Neuron (in vitro differentiated cells): ENCODE measurements around the gene SAMHD1.
A peak's percentile ranks its signal among the peaks of the same experiment; 100 is the strongest.
"Not testable (repeated sequence)": the region's sequence is repeated elsewhere in the genome, so short reads cannot be mapped to it uniquely, and the experiment has no call there.

Experiments
- H2AFZ ChIP-seq: one replicate; pipeline ENCODE4 v1.6.1; 2013; ENCODE audit warnings: low read depth, mild to moderate bottlenecking, inconsistent platforms, low read length, moderate library complexity
- H3K27me3 ChIP-seq: one replicate; pipeline ENCODE4 v1.6.1; 2013; ENCODE audit warnings: low read length; ENCODE audit not compliant: insufficient read depth
- H3K36me3 ChIP-seq: one replicate; pipeline ENCODE4 v1.6.1; 2013; ENCODE audit warnings: low read length; ENCODE audit not compliant: insufficient read depth
- H3K4me1 ChIP-seq: one replicate; pipeline ENCODE4 v1.6.1; 2013; ENCODE audit warnings: low read length; ENCODE audit not compliant: insufficient read depth
- H3K4me3 ChIP-seq: 2 replicates; pipeline ENCODE4 v1.5.1; 2013; ENCODE audit warnings: mild to moderate bottlenecking, low read length, moderate library complexity
- H3K9me3 ChIP-seq: one replicate; pipeline ENCODE4 v1.6.1; 2013; ENCODE audit warnings: low read length

Gene SAMHD1

GRCh38 chr20:36886859-36887751 lies 64.4 kb downstream of the SAMHD1 start:
- Histone ChIP-seq H2AFZ (peak overlapping the region; percentile 35), H3K4me1 (no peaks in the 10 kb centered on the region), H3K9me3 (no peaks in the 10 kb centered on the region), H3K36me3 (no peaks in the 10 kb centered on the region), H3K27me3 (no peaks in the 10 kb centered on the region), H3K4me3 (no peak overlapping the region)

- no peaks in the 10 kb centered on the region for H3K36me3 ChIP-seq
Observed at GRCh38 chr20:36885356-36885755, 66.2 kb downstream of the SAMHD1 start.

GRCh38 chr20:36883977-36884535 lies 67.5 kb downstream of the SAMHD1 start:
- Histone ChIP-seq H3K4me3 (no peak overlapping the region), H3K9me3 (no peaks in the 10 kb centered on the region), H3K27me3 (no peaks in the 10 kb centered on the region), H3K4me1 (no peaks in the 10 kb centered on the region), H2AFZ (no peak overlapping the region), H3K36me3 (no peaks in the 10 kb centered on the region)

More at GRCh38 chr20:36885356-36885755, 66.2 kb downstream of the SAMHD1 start:
- Histone ChIP-seq H2AFZ (no peak overlapping the region), H3K27me3 (no peaks in the 10 kb centered on the region), H3K4me3 (no peak overlapping the region), H3K4me1 (no peaks in the 10 kb centered on the region), H3K9me3 (no peaks in the 10 kb centered on the region)

GRCh38 chr20:36881888-36882287 lies 69.6 kb downstream of the SAMHD1 start:
- H2AFZ ChIP-seq = no peak overlapping the region
- H3K4me1 ChIP-seq = no peaks in the 10 kb centered on the region
- no peaks in the 10 kb centered on the region for H3K9me3 ChIP-seq
- peaks cover 3% of the 10 kb centered on the region for H3K27me3 ChIP-seq
- no peak overlapping the region for H3K4me3 ChIP-seq
- no peaks in the 10 kb centered on the region for H3K36me3 ChIP-seq

GRCh38 chr20:36881331-36881730 lies 70.2 kb downstream of the SAMHD1 start:
- Histone ChIP-seq H3K36me3 (no peaks in the 10 kb centered on the region), H2AFZ (no peak overlapping the region), H3K4me3 (no peak overlapping the region), H3K27me3 (peaks cover 3% of the 10 kb centered on the region), H3K4me1 (no peaks in the 10 kb centered on the region), H3K9me3 (no peaks in the 10 kb centered on the region)

- Histone ChIP-seq H3K9me3 (no peaks in the 10 kb centered on the region), H3K4me3 (no peak overlapping the region), H2AFZ (no peak overlapping the region), H3K4me1 (no peaks in the 10 kb centered on the region), H3K27me3 (peaks cover 3% of the 10 kb centered on the region), H3K36me3 (no peaks in the 10 kb centered on the region)
Observed at GRCh38 chr20:36880741-36881250, 70.7 kb downstream of the SAMHD1 start.

- no peak overlapping the region for H3K4me3 ChIP-seq
- H3K27me3 ChIP-seq = peaks cover 3% of the 10 kb centered on the region
- no peaks in the 10 kb centered on the region for H3K9me3 ChIP-seq
- H3K36me3 ChIP-seq = no peaks in the 10 kb centered on the region
- H3K4me1 ChIP-seq = no peaks in the 10 kb centered on the region
- H2AFZ ChIP-seq = no peak overlapping the region
Observed at GRCh38 chr20:36878941-36879340, 72.6 kb downstream of the SAMHD1 start.

- no peaks in the 10 kb centered on the region for H3K9me3 ChIP-seq
- H3K27me3 ChIP-seq = peaks cover 3% of the 10 kb centered on the region
- H3K4me1 ChIP-seq = no peaks in the 10 kb centered on the region
- no peak overlapping the region for H3K4me3 ChIP-seq
- H3K36me3 ChIP-seq = no peaks in the 10 kb centered on the region
- H2AFZ ChIP-seq = no peak overlapping the region
Observed at GRCh38 chr20:36876473-36876833, 75.1 kb downstream of the SAMHD1 start.

GRCh38 chr20:36875702-36876472 lies 75.6 kb downstream of the SAMHD1 start, which contains the start of gene TLDC2:
TLDC2 (plus strand) TSS chr20:36876138; CDS start chr20:36876175, 37 bp downstream.
- no peaks in the 10 kb centered on the region for H3K9me3 ChIP-seq
- H2AFZ ChIP-seq = no peak within 1 kb of the TSS
- H3K4me3 ChIP-seq = no peak within 1 kb of the TSS

GRCh38 chr20:36875093-36875492 lies 76.4 kb downstream of the SAMHD1 start:
- H3K4me1 ChIP-seq, H3K9me3 ChIP-seq, H3K36me3 ChIP-seq, H3K4me3 ChIP-seq, H2AFZ ChIP-seq, H3K27me3 ChIP-seq: not testable (repeated sequence)

More at GRCh38 chr20:36875702-36876472, 75.6 kb downstream of the SAMHD1 start, which contains the start of gene TLDC2:
- no peaks in the 10 kb centered on the region for H3K4me1 ChIP-seq
- H3K27me3 ChIP-seq = peaks cover 3% of the 10 kb centered on the region
- H3K36me3 ChIP-seq = no peaks in the 10 kb centered on the region

- Histone ChIP-seq H3K9me3 (no peaks in the 10 kb centered on the region), H3K4me3 (no peak overlapping the region), H3K4me1 (no peaks in the 10 kb centered on the region), H3K36me3 (no peaks in the 10 kb centered on the region), H2AFZ (no peak overlapping the region), H3K27me3 (peaks cover 3% of the 10 kb centered on the region)
Observed at GRCh38 chr20:36873498-36874189, 77.9 kb downstream of the SAMHD1 start.

GRCh38 chr20:36872852-36873251 lies 78.7 kb downstream of the SAMHD1 start:
- Histone ChIP-seq H3K9me3 (no peaks in the 10 kb centered on the region), H3K27me3 (peaks cover 1% of the 10 kb centered on the region), H3K4me1 (no peaks in the 10 kb centered on the region), H3K36me3 (no peaks in the 10 kb centered on the region), H3K4me3 (no peak overlapping the region), H2AFZ (no peak overlapping the region)
